Uterine smooth muscle cell (primary cell): ENCODE measurements around the gene CASP9. TPM values are rescaled to one million over a fixed set of nuclear protein-coding genes. Genes with fewer than 3 reads are reported as not detected.

Source experiments
- total RNA-seq: library from RNA; depleted of rRNA; stranded (reverse); fragments of >200 nt; gene quantifications from 2 replicates; pipeline ENCODE4 v1.2.3, GENCODE V29; 2014

Gene CASP9
- total RNA-seq = 4.2 and 10.5 TPM in 2 replicates

GRCh38 chr1:15524021-15524282, at the start of gene CASP9:
TSS of gene CASP9 (minus strand) at chr1:15524215. CDS start at chr1:15524200, 15 bp downstream.

GRCh38 chr1:15526490-15527339, 2.7 kb upstream of the CASP9 start, which contains the start of gene DNAJC16:
TSS of gene DNAJC16 (plus strand) at chr1:15526848. CDS start at chr1:15529106, 2,258 bp downstream.

DNA sequence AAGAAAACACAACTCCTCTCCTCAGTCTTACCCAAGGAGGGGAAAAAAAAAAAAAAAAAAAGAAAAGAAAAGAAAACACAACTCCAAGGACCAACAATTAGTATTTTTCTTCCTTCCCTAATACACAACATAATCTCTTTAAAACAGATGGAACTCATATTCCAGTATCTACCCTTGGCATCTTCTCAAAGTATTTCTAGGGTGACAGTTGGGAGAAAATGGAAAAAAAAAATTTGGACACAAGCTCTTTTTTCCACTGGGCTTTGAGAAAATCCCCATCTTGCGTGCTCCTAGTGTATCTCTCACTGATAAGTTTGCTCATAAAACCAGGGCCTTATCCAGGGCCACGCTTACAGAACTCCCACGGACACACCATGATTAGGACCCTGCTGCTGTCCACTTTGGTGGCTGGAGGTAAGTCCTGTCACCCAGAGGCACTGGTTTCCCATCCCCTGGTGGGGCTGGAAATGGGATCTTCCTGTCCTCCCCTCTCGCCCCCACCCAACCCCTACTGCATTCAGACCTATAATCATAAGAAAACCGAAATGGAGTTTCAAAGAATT, 48.2 kb downstream of the CASP9 start, which contains the start of gene CELA2B:
Gene CELA2B, plus strand, starts transcription at position 353 of the 563 bp plus-strand sequence. Its CDS starts 22 bp downstream, at position 375.

GRCh38 chr1:15456313-15456954, 67.6 kb downstream of the CASP9 start, which contains the start of gene CELA2A:
TSS of gene CELA2A (plus strand) at chr1:15456732. CDS start at chr1:15456754, 22 bp downstream.

Other genes starting within 250 kb of the CASP9 start
- 36.0 and 49.6 TPM in 2 replicates for gene EFHD2, start 114.3 kb downstream of the CASP9 start, total RNA-seq
- gene CTRC, start 85.8 kb downstream of the CASP9 start, total RNA-seq = not detected in 2 replicates
- gene CELA2A, start 67.5 kb downstream of the CASP9 start, total RNA-seq = not detected in 2 replicates
- not detected in 2 replicates for gene CELA2B, start 48.1 kb downstream of the CASP9 start, total RNA-seq
- 12.0 and 16.0 TPM in 2 replicates for gene DNAJC16, start 2.6 kb upstream of the CASP9 start, total RNA-seq
- 1.1 and 1.8 TPM in 2 replicates for gene AGMAT, start 60.8 kb upstream of the CASP9 start, total RNA-seq
- 14.1 and 14.4 TPM in 2 replicates for gene DDI2, start 93.2 kb upstream of the CASP9 start, total RNA-seq
- 60.5 and 98.2 TPM in 2 replicates for gene PLEKHM2, start 160.1 kb upstream of the CASP9 start, total RNA-seq
- 0.44 and 0.62 TPM in 2 replicates for gene SLC25A34, start 212.0 kb upstream of the CASP9 start, total RNA-seq
- not detected in 2 replicates for gene TMEM82, start 218.3 kb upstream of the CASP9 start, total RNA-seq
- gene FBLIM1, start 234.6 kb upstream of the CASP9 start, total RNA-seq = 54.5 and 73.2 TPM in 2 replicates